Tibial artery (tissue), 4 donors: ENCODE results near the gene FAM241A.
"Not testable (repeated sequence)": the region's sequence is repeated elsewhere in the genome, so short reads cannot be mapped to it uniquely, and the experiment has no call there.

Source experiments
- DNase-seq, 2 donors: peaks; one replicate each; pipeline ENCODE4 v3.0.0-alpha.2; 2019
- H3K27ac ChIP-seq, 2 donors: fragments of 200-600 bp; sonication (generic) in 1 of 2; 1 replicate in 1 of 2; 2 replicates in 1 of 2; pipeline ENCODE4 v1.5.1; 2018 to 2019; ENCODE audit warnings: mild to moderate bottlenecking in 1 of 2
- H3K27me3 ChIP-seq, 2 donors: fragments of 200-600 bp; sonication (generic) in 1 of 2; one replicate each; pipeline versions ENCODE4 v1.5.1 to v1.6.0; 2016 to 2019
- H3K36me3 ChIP-seq, 3 donors: fragments of 200-600 bp; sonication (generic) in 2 of 3; one replicate each; pipeline ENCODE4 v1.5.1; 2016 to 2019; ENCODE audit warnings: mild to moderate bottlenecking in 2 of 3
- H3K4me1 ChIP-seq, 4 donors: fragments of 200-600 bp; sonication (generic) in 2 of 4; 1 replicate in 3 of 4; 2 replicates in 1 of 4; pipeline ENCODE4 v1.5.1; 2016 to 2019
- H3K4me3 ChIP-seq, 2 donors: fragments of 200-600 bp; sonication (generic) in 1 of 2; 1 replicate in 1 of 2; 2 replicates in 1 of 2; pipeline ENCODE4 v1.5.1; 2018 to 2019; ENCODE audit warnings: mild to moderate bottlenecking in 2 of 2
- H3K9me3 ChIP-seq, 3 donors: fragments of 200-600 bp; sonication (generic) in 1 of 3; one replicate each; pipeline ENCODE4 v1.5.1; 2016 to 2019
- intact Hi-C: fragments of 100-400 bp; cut with DNase I; formaldehyde crosslinking; loops from one replicate; pipeline ENCODE4 v1.15.0; 2023; ENCODE audit warnings: low total_unique reads
- TF ChIP-seq, protein P1 (sequence below), 2 experiments: fragments of 200-600 bp in 1 of 2; fragments of 450-650 bp in 1 of 2; IDR thresholded peaks; one replicate each; pipeline ENCODE4 v1.5.1; 2017 to 2019; ENCODE audit warnings: antibody characterized with exemption in 2 of 2, mild to moderate bottlenecking in 1 of 2, moderate library complexity in 1 of 2

FAM241A gene

GRCh38 chr4:112109360-112110058 is 35.7 kb upstream of the FAM241A start:
- TF ChIP-seq, protein P1, sequence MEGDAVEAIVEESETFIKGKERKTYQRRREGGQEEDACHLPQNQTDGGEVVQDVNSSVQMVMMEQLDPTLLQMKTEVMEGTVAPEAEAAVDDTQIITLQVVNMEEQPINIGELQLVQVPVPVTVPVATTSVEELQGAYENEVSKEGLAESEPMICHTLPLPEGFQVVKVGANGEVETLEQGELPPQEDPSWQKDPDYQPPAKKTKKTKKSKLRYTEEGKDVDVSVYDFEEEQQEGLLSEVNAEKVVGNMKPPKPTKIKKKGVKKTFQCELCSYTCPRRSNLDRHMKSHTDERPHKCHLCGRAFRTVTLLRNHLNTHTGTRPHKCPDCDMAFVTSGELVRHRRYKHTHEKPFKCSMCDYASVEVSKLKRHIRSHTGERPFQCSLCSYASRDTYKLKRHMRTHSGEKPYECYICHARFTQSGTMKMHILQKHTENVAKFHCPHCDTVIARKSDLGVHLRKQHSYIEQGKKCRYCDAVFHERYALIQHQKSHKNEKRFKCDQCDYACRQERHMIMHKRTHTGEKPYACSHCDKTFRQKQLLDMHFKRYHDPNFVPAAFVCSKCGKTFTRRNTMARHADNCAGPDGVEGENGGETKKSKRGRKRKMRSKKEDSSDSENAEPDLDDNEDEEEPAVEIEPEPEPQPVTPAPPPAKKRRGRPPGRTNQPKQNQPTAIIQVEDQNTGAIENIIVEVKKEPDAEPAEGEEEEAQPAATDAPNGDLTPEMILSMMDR (IDR thresholded peaks at IDR 0.05): no peak
- intact Hi-C loops: no loop called here
- Histone ChIP-seq H3K36me3 (no peaks in the 10 kb centered on the region), H3K9me3 (no peaks in the 10 kb centered on the region), H3K4me3 (no peak overlapping the region), H3K4me1 (peaks cover 0 to 4% (median 2%) of the 10 kb centered on the region in 4 donors), H3K27me3 (no peaks in the 10 kb centered on the region), H3K27ac (no peak overlapping the region)
- DNase-seq: no peak

DNA sequence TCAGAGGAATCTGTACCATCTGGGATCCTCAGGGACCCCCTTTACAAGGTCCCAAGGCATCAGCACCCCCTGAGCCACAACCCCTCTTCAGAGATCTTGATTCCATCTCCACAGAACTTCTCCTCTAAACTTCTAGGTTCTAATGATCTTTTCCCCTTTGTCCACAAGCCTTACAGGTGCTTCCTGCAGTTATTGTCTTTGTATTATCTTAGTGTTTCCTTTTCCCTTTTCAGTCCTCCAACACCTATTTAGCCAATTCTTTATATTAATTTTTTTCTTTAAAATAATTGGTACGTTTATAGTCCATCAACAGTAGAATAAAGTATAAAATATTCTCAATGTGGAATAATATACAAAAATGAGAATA is 35.2 kb upstream of the FAM241A start:
- Histone ChIP-seq H3K27ac (no peak overlapping the region), H3K27me3 (no peaks in the 10 kb centered on the region)

GRCh38 chr4:112111306-112111705 is 33.9 kb upstream of the FAM241A start:
- TF ChIP-seq, protein P1 (IDR thresholded peaks at IDR 0.05): no peak
- no peak overlapping the region for H3K27ac ChIP-seq
- intact Hi-C loops: no loop called here

More for the DNA sequence above, 35.2 kb upstream of the FAM241A start:
- Histone ChIP-seq H3K4me3 (no peak overlapping the region), H3K9me3 (no peaks in the 10 kb centered on the region), H3K36me3 (no peaks in the 10 kb centered on the region), H3K4me1 (peaks cover 0 to 4% (median 2%) of the 10 kb centered on the region in 4 donors)
- DNase-seq: no peak
- intact Hi-C loops: no loop called here
- TF ChIP-seq, protein P1 (IDR thresholded peaks at IDR 0.05): no peak

GRCh38 chr4:112112095-112112494 is 33.2 kb upstream of the FAM241A start:
- H3K4me1 ChIP-seq, intact Hi-C loops, H3K4me3 ChIP-seq, DNase-seq, H3K36me3 ChIP-seq, H3K27me3 ChIP-seq, H3K27ac ChIP-seq, H3K9me3 ChIP-seq: not testable (repeated sequence)

More at GRCh38 chr4:112111306-112111705, 33.9 kb upstream of the FAM241A start:
- Histone ChIP-seq H3K9me3 (no peaks in the 10 kb centered on the region), H3K27me3 (no peaks in the 10 kb centered on the region), H3K4me3 (no peak overlapping the region), H3K36me3 (no peaks in the 10 kb centered on the region), H3K4me1 (peaks cover 0 to 4% (median 2%) of the 10 kb centered on the region in 4 donors)
- no peak for DNase-seq

DNA sequence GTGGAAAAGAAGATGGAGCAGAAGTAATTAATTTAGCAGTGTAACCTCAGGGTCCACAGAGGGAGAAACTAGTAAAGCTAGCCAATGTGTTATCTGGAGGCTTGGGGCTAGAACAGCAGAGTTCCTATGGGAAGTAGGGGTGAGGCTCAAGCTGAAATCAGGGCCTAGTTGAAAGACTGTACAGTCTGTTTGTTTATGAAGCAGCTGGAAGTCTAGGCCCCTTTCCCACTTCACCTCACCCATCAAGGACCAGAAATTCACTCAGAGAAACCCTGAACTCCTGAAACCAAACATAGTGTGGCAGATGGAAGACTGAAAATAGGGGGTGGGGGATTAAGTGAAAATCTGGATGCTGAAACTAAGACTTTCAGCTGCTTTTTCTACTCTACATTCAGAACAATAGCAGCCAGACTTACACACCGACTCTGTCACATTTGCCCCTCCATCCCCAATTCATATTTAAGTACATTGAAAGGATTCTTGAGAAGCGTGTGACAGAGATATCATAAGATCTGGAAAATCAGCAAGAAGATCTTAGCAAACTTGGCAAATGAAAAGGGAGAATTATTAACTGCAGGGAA is 32.6 kb upstream of the FAM241A start:
- Histone ChIP-seq H3K4me3 (no peak overlapping the region), H3K27me3 (no peaks in the 10 kb centered on the region), H3K36me3 (no peaks in the 10 kb centered on the region), H3K4me1 (peaks cover 0 to 4% (median 2%) of the 10 kb centered on the region in 4 donors), H3K9me3 (no peaks in the 10 kb centered on the region), H3K27ac (no peak overlapping the region)
- intact Hi-C loops: no loop called here
- DNase-seq: no peak
- TF ChIP-seq, protein P1 (IDR thresholded peaks at IDR 0.05): no peak

GRCh38 chr4:112113864-112114263 is 31.4 kb upstream of the FAM241A start:
- Histone ChIP-seq H3K9me3 (no peaks in the 10 kb centered on the region), H3K36me3 (no peaks in the 10 kb centered on the region), H3K4me3 (no peak overlapping the region), H3K27ac (no peak overlapping the region), H3K4me1 (peaks cover 0 to 4% (median 2%) of the 10 kb centered on the region in 4 donors), H3K27me3 (no peaks in the 10 kb centered on the region)
- TF ChIP-seq, protein P1 (IDR thresholded peaks at IDR 0.05): no peak
- intact Hi-C loops: no loop called here
- DNase-seq: no peak
